GM18867 (cell line): ENCODE results near the gene MRPL4.
"Not testable (repeated sequence)": the region's sequence is repeated elsewhere in the genome, so short reads cannot be mapped to it uniquely, and the experiment has no call there.

ENCODE experiments used
- ATAC-seq: cut with Tn5 transposase; IDR thresholded peaks from one replicate; pipeline ENCODE4 v1.9.1; 2021; ENCODE audit warnings: mild to moderate bottlenecking, moderate library complexity; ENCODE audit not compliant: unreplicated experiment

The MRPL4 gene

DNA sequence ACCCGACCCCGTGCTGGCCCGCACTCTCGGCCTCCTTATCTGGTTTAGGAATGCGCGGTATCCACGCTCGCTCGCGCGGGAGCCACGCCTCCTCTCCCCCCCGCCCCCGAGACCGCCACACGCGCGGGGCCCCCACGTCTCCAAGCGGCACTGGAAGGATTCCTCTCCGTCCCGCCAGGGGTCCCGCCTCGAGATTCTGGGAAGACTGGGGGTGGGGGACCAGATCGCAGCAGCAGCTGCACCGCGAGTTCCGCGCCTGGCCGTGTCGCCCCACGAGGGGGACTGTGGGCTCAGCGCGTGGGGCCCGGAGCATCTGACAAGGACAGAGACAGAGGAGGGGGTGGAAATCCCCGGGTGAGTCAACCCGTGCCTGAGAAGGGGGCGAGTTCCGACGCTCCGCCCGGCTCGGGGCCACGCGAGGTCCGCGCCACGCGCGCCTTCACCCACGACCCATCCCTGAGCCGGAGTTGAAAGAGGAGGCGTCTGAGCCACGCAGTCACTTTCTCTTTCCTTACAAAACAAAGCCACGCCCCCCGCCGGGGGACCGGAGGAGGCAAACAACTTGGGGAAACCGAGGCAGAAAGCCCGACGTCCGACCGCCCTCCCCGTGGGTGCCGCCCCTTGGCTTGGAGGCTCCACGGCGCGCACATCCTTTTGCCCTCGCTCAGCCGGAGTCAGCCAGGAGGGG lies 21.7 kb upstream of the MRPL4 start:
- ATAC-seq = no peak

DNA sequence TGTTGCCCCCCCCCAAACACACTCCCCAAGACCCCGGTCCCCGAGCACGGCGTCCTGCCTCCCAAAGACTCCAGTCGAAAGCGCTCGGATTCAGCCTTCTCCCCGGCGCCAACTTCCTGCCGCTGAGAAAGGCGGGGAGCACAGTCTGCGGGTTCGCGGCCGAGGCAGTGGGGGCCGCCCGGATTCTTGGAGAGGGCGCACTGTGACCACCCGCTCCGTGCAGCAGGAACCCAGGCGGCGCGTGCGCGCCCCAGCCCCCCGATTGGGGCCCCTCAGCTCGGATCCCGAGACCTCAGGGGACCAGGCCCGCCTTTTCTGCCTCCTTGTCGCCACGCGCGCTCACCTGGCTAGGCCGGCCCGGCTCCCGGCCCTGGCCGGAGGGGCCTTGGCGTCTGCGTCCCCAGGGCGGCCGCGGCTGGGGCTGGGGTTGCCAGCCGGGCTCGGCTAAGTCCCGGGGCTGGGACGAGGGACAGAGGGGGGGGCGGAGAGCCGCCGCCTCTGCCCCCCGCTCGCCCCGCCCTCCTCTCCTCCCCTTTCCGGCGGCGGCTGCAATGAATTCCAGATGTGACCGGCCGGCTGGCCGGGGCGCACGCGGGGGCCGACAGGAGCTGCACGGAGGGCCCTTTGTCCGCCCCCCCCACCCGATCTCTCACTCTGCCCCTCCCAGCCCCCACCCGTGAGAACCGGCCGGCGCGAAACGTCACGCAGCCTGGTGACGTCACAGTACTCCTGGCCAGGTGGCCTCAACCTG lies 21.0 kb upstream of the MRPL4 start, which contains the start of gene S1PR2:
Gene S1PR2 (minus strand): TSS at position 471 of the 751 bp plus-strand sequence. CDS start 6,426 bp downstream, outside the sequence.
- peak; percentile 48 for ATAC-seq

DNA sequence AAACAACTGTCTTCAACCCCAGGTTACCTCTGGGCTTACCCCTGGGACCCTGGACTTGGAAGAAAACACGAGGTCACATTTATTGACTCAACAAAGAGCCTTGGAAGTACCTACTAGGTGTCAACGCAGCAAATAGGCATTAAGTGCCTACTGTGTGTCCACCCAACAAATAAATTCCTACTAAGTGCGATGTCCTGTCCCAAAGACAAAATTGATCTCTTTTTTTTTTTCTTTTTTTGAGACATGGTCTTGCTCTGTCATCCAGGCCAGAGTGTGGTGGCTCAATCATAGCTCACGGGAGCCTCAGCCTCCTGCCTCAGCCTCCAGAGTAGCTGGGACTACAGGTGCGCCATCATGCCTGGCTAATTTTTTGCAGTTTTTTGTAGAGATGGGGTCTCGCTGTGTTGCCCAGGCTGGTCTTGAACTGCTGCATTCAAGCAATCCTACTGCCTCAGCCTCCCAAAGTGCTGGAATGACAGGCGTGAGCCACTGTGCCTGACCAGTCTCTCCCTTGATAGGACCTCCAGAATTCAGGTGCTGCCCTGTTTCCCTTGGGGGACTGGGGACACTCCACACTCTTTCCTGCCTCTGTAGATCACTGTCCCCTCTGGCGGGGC lies 20.3 kb upstream of the MRPL4 start:
- no peak for ATAC-seq

DNA sequence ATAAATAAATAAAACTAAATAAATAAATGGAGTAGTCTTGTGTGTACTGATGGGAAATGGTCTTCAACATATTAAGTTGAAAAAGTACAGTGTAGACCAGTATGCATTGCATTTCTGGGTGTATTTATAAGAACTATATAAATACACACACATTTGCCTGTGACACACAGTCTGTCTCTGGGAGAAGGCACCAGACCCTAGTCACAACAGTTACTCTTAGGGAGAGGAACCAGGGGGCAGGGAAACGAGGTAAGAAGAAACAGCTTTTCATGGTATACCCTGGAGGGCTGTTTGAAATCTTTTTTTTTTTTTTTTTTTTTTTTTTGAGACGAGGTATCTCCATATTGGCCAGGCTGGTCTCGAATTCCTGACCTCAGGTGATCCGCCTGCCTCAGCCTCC lies 18.1 kb upstream of the MRPL4 start:
- no peak for ATAC-seq

DNA sequence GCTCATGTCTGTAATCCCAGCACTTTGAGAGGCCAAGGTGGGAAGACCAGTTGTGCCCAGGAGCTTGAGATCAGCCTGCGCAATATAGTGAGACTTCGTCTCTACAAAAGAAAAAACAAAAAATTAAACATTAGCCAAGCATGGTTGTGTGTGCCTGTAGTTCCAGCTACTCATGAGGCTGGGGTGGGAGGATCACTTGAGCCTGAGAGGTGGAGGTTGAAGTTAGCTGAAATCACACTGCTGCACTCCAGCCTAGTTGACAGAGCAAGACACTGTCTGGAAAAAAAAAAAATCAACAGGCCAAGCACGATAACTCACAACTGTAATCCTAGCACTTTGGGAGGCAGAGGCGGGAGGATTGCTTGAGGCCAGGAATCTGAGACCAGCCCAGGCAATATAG lies 17.0 kb upstream of the MRPL4 start:
- ATAC-seq = no peak

DNA sequence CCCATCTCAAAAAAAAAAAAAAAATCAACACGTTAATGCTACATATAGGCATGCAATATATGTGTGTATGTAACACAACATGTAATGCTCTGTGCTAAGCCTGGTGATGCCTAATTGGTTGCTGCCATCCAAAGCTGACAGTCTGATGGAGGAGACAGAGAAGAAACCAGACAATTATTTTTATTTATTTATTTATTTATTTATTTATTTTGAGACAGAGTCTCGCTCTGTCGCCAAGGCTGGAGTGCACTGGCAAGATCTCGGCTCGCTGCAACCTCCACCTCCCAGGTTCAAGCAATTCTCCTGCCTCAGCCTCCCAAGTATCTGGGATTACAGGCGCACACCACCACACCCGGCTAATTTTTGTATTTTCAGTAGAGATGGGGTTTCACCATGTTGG lies 16.6 kb upstream of the MRPL4 start:
- ATAC-seq = not testable (repeated sequence)

DNA sequence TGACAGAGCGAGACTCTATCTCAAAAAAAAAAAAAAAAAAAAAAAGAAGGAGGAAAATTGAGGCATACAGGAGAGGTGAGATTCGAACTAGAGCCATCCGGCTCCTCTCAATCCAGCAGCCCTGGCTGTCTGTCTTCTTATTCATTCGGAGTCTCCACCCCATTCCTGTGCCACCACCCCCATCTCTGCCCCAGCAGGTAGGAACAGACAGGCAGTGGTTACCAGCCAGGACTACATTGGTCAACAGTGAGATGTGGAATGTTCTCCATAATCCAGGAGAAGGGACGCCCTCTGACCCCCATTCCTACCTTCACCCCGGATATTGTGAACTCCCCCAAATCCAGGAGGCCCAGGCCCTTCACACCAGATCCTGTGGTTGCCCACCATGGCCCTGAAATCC lies 14.3 kb upstream of the MRPL4 start:
- ATAC-seq = no peak

DNA sequence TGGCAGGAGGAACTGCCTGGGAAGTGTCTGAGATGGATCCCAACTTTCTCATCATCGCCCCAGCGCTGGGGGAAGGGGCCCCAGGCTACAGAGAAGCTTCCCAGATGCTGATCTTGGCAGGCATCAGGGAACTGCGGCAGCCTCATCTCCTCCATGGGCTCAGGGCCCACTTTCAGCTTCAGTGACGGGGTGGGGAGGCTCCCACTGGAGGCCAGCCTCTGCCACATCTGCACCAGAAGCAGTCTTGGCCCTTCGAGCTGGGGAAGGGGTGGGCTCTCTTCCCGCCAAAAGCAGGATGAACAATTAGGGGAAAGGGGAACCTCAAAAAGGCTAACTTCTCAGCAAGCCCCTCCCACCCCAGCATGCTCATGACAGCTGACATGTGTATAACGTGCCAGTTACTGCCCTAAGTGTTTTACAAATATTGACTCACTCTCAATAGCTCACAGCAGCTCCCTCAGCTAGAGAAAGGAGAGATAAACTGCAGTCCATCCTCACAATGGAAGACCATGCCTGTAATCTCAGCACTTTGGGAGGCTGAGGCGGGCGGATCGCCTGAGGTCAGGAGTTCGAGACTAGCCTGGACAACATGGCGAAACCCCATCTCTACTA lies 13.7 kb upstream of the MRPL4 start:
- no peak for ATAC-seq

DNA sequence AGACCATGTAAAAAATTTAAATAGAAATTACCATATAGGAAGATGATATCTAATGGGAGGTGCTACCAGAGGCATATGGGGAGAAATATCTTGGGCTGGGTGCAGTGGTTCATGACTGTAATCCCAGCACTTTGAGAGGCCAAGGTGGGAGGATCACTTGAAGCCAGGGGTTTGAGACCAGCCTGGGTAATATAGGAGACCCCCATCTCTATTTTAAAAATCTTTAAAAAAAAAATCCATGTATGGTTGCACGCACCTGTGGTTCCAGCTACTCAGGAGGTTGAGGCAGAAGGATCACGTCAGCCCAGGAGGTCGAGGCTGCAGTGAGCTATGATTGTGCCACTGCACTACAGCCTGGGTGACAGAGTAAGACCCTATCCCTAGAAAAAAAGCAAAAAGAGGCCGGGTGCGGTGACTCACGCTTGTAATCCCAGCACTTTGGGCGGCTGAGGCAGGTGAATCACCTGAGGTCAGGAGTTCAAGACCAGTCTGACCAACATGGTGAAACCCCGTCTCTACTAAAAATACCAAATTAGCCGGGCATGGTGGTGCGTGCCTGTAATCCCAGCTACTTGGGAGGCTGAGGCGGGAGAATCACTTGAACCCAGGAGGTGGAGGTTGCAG lies 10.1 kb upstream of the MRPL4 start:
- not testable (repeated sequence) for ATAC-seq

DNA sequence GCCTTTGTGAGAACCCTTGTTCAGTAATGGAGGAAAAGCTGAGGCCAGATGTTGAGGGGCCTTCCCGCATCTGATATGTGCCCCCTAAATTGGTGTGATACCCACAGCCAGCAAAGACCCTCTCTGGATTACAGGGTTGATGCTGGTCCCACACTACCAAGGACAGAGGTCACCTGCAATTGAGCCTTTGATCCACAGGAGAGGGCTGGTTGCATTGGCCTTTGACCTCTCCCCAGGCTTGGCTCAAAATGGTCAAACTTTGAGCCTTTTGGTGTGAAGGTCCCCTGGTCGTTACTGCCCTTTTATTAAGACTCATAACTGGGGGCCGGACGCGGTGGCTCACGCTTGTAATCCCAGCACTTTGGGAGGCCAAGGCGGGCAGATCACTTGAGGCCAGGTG lies 8.4 kb upstream of the MRPL4 start:
- no peak for ATAC-seq

DNA sequence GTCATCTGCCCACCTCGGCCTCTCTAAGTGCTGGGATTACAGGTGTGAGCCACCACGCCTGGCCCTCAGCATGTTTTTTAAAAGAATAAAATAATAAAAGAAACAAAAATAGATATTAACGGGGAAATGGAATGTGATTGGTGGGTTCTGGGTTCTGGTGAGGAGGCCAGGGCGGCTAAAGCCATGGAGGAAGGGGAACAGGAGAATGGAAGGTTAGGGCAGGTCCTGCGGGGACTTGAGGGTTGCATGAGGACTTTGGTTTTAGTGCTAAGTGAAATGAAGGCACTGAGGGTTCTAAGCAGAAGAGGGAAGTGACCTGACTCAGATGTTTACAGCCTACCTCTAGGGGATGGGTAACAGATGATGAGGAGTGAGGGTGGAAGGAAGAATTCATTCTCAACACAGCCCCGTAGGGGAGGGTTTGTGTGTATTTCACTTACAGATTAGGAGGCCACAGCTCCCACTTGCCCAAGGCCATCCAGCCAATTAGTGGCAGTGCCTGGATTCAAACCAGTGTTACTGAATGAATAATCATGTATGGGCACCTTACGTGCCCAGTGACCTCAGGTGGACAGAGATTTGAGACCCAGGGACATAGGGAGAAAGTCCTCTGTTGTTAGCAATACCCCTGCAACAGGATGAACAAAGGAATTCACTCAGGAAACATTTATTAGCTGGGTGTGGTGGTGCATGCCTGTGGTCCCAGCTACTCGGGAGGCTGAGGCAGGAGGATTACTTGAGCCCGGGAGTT lies 6.7 kb upstream of the MRPL4 start:
- ATAC-seq = no peak

DNA sequence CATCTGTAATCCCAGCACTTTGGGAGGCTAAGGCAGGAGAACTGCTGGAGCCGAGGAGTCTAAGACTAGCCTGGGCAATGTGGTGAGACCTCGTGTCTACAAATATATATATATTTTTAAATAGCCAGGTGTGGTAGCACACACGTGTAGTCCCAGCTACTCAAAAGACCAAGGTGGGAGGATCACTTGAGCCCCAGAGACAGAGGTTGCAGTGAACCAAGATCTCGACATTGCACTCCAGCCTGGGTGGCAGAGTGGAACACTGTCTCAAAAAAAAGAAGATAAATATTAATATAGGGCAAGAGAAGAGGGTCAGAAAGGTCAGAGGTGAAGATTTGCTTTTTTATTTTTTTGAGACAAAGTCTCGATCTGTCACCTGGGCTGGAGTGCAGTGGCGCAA lies 5.5 kb upstream of the MRPL4 start:
- ATAC-seq = no peak

DNA sequence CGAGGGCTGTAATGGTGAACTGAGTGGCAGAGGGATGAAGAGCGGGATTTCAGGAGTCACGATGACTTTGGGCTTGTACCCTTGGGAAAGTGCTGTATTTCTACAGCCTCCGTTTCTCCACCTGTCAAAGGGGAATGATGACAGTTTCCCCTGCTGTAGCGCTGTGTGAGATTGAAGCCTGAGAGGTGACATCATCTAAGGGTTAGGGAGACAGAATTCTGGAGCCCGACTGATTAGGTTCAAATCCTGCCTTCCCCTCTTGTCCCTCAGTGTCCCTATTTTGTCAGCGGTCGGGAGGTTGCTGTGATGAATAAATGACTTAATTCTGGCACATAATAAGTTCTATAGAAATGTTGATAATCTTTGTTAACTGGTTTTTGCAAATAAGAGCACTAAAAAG lies 693 bp downstream of the MRPL4 start:
- ATAC-seq = no peak

DNA sequence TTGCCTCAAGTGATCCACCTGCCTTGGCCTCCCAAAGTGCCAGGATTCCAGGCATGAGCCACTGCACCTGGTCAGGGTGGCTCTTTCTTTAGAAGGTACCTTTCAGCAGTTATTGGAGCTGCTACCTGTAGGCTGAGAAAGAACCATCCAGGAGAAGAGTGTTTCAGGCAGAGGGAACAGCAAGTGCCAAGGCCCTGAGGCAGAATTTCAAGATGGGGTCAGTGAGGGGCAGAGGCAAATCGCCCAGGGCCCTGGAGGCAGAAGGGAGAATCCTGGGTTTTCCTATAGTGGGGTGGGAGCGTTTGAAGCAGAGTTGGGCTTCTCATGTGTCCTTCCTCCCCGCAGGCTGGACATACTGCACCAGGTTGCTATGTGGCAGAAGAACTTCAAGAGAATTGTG lies 2.2 kb downstream of the MRPL4 start:
- no peak for ATAC-seq

DNA sequence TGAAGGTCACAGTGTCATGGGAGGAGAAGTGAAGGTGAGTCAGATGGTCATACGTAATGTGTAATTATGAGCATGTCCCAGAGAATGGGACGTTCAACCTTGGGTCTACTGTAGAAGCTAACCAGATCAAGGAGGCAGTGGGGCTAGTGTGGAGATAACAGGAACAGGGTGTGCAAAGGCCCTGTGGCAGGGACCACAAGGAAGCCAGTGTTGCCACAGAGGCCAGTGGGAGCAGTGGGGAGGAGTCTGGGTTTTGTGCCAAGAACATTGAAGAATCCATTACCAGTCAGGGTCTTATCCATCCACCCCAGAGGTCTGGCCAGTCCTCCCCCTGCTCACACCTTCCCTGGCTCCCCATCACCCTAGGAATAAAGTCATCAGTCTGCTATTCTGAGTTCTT lies 3.3 kb downstream of the MRPL4 start:
- no peak for ATAC-seq

DNA sequence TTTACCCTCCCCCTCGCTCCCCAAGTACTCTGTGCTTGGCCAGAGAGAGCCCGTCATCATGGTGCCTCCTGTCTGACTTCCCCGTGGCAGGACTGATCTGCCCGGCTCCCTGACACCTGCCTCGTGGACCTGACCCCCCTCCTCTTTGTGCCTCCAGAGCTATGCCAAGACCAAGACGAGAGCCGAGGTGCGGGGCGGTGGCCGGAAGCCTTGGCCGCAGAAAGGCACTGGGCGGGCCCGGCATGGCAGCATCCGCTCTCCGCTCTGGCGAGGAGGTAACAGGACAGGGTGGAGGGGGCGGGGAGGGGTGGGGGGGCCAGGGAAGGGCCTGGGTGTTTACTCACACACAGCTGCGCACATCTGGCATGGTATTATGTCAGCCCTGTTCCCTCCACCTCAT lies 4.5 kb downstream of the MRPL4 start:
- ATAC-seq = no peak

DNA sequence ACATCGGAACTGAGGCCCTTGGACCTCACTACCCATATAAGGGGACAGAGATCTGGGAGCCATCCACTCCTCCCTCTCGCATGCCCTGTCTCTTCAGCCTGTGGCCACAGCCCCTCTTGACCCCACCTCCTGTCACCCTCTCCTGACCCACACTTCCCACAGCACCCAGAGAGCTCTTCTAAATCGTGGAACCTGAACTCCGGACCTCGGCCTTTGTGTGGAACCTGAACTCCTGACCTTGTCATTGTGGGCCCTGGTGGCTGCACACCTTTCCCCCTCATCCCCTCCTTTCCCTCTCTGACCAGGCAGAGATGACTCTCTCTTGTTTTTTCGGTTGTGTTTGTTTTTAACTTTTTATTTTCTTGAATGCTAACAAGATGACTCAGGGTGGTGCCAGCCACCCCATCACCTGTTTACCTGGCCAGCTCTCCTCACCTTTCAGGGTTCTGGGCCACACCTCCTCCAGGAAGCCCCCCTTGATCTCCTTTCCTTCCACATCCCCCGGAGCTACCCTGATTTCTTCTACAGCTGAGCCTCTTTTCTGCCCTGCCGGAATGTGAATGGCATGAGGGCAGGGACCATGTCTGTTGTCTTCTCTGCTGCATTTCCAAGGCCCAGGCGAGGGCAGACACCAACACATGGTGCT lies 5.1 kb downstream of the MRPL4 start:
- ATAC-seq = no peak

DNA sequence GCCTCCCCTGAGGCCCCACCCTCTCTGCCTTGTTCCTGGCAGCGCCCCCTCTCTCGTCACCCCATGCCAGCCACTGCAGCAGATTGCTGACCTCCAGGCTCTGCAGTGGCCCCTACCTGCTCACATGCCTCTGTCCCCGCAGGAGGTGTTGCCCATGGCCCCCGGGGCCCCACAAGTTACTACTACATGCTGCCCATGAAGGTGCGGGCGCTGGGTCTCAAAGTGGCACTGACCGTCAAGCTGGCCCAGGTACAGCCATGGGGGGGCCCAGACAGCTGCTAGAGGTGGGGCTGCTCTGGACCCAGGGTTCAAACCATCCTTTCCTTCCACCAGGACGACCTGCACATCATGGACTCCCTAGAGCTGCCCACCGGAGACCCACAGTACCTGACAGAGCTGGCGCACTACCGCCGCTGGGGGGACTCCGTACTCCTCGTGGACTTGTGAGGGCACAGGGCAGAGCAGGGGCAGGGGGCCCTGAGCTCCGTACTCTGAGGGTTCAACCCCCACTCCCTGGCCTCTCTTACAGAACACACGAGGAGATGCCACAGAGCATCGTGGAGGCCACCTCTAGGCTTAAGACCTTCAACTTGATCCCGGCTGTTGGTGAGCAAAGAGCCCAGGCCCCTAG lies 6.2 kb downstream of the MRPL4 start:
- ATAC-seq = no peak

DNA sequence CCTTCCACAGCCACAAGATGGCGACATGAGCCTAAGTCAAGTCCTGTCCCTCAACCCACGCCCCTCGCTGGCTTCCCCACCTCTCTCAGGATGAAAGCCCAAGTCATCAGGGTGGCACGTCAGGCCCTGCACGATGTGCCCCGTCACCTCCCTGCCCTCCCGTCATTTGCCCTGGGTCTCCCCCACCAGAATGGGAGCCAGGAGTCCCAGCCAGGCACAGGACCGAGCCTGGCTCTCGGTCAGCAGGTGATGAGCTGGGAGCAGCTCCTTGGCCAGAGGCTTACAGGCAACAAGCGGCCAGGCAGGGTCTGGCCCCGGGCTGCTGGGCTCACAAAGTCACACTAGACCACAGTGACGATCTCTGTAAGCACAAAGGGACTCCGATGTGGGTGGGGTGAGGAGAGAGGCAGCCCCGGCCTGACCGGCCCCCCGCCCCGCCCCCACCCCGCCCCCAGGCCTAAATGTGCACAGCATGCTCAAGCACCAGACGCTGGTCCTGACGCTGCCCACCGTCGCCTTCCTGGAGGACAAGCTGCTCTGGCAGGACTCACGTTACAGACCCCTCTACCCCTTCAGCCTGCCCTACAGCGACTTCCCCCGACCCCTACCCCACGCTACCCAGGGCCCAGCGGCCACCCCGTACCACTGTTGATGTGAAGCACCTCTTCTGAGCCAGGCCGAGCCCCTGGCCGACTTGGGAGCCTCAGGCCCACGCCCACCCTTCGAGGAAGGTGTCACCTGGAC lies 7.3 kb downstream of the MRPL4 start:
- ATAC-seq = no peak
